HepG2 (cell line): Measurements from ENCODE around the gene SLC26A4. TPM values are rescaled to one million over a fixed set of nuclear protein-coding genes. Genes with fewer than 3 reads are reported as not detected.

Experiments
- ARNT ChIP-seq: fragments of 450-650 bp; IDR thresholded peaks from 2 replicates; pipeline ENCODE4 v1.6.1; 2017
- ATF7 ChIP-seq, 2 experiments: fragments of 450-650 bp in 1 of 2; sonication (generic) in 1 of 2; formaldehyde crosslinking in 1 of 2; IDR thresholded peaks; 2 replicates each; pipeline versions ENCODE4 v1.4.0 to v1.6.1; 2016 to 2020; ENCODE audit warnings: antibody characterized with exemption in 1 of 2, mild to moderate bottlenecking in 1 of 2, missing genetic modification reagents in 1 of 2
- ATF7-NPFF ChIP-seq: sonication (generic); formaldehyde crosslinking; IDR thresholded peaks from 2 replicates; pipeline ENCODE4 v1.8.1; 2023; ENCODE audit warnings: mild to moderate bottlenecking, low read depth, missing genetic modification reagents, moderate library complexity
- ERF ChIP-seq: IDR thresholded peaks from 2 replicates; pipeline ENCODE4 v1.6.1; 2018; ENCODE audit warnings: missing biosample characterization, missing genetic modification reagents
- HDAC2 ChIP-seq: sonication (generic); formaldehyde crosslinking; IDR thresholded peaks from 2 replicates; pipeline ENCODE4 v1.4.0; 2020; ENCODE audit warnings: missing genetic modification reagents
- KDM6A ChIP-seq: IDR thresholded peaks from 2 replicates; pipeline ENCODE4 v1.6.1; 2016; ENCODE audit warnings: low read depth
- MAX ChIP-seq: IDR thresholded peaks from 2 replicates; pipeline ENCODE4 v1.6.1; 2012; ENCODE audit warnings: inconsistent platforms
- MED13 ChIP-seq: sonication (generic); formaldehyde crosslinking; IDR thresholded peaks from 2 replicates; pipeline ENCODE4 v1.5.0; 2020; ENCODE audit warnings: missing genetic modification reagents
- PRDM15 ChIP-seq: sonication (generic); formaldehyde crosslinking; IDR thresholded peaks from 2 replicates; pipeline ENCODE4 v1.4.0; 2020; ENCODE audit warnings: missing genetic modification reagents
- PRMT3 ChIP-seq: sonication (generic); formaldehyde crosslinking; IDR thresholded peaks from 2 replicates; pipeline ENCODE4 v1.8.1; 2022; ENCODE audit warnings: low read depth, mild to moderate bottlenecking, moderate library complexity, missing genetic modification reagents, borderline replicate concordance
- REPIN1 ChIP-seq: sonication (generic); formaldehyde crosslinking; IDR thresholded peaks from 2 replicates; pipeline ENCODE4 v1.8.0; 2022; ENCODE audit warnings: missing genetic modification reagents, low read depth, mild to moderate bottlenecking, borderline replicate concordance
- TBX3 ChIP-seq: fragments of 450-650 bp; IDR thresholded peaks from 2 replicates; pipeline ENCODE4 v1.6.1; 2017; ENCODE audit warnings: antibody characterized with exemption, mild to moderate bottlenecking, inconsistent platforms, borderline replicate concordance
- TCF7L2 ChIP-seq: IDR thresholded peaks from 2 replicates; pipeline ENCODE4 v1.6.1; 2011; ENCODE audit warnings: mild to moderate bottlenecking, low read depth, low read length, moderate library complexity
- THAP8 ChIP-seq: sonication (generic); formaldehyde crosslinking; IDR thresholded peaks from 2 replicates; pipeline ENCODE4 v1.5.1; 2020; ENCODE audit warnings: missing genetic modification reagents, mild to moderate bottlenecking, borderline replicate concordance
- TP53 ChIP-seq: sonication (generic); formaldehyde crosslinking; conservative IDR thresholded peaks from 2 replicates; pipeline ENCODE4 v1.4.0; 2020; ENCODE audit warnings: missing genetic modification reagents
- ZBTB34 ChIP-seq: sonication (generic); formaldehyde crosslinking; IDR thresholded peaks from 2 replicates; pipeline ENCODE4 v1.8.0; 2022; ENCODE audit warnings: mild to moderate bottlenecking, missing genetic modification reagents
- ZFY ChIP-seq: sonication (generic); formaldehyde crosslinking; IDR thresholded peaks from 2 replicates; pipeline ENCODE4 v1.4.0; 2020; ENCODE audit warnings: missing genetic modification reagents
- ZNF136 ChIP-seq: sonication (generic); formaldehyde crosslinking; IDR thresholded peaks from 2 replicates; pipeline ENCODE4 v1.8.1; 2022; ENCODE audit warnings: low read depth, mild to moderate bottlenecking, moderate library complexity, missing genetic modification reagents
- ZNF367 ChIP-seq: sonication (generic); formaldehyde crosslinking; IDR thresholded peaks from 2 replicates; pipeline ENCODE4 v1.4.0; 2020; ENCODE audit warnings: missing genetic modification reagents, borderline replicate concordance
- ZNF512 ChIP-seq: sonication (generic); formaldehyde crosslinking; IDR thresholded peaks from 2 replicates; pipeline ENCODE4 v1.4.0; 2020; ENCODE audit warnings: mild to moderate bottlenecking, missing genetic modification reagents
- ZNF678 ChIP-seq: sonication (generic); formaldehyde crosslinking; IDR thresholded peaks from 2 replicates; pipeline ENCODE4 v1.4.0; 2020; ENCODE audit warnings: mild to moderate bottlenecking, missing genetic modification reagents
- ZZZ3 ChIP-seq: sonication (generic); formaldehyde crosslinking; IDR thresholded peaks from 2 replicates; pipeline ENCODE4 v1.4.0; 2020; ENCODE audit warnings: missing genetic modification reagents, mild to moderate bottlenecking, borderline replicate concordance
- polyA plus RNA-seq, 8 experiments: library from polyadenylated mRNA; depleted of rRNA in 3 of 8; stranded (reverse) in 7 of 8; unstranded in 1 of 8; fragments of >200 nt; fragmentation: Illumina TruSeq in 4 of 8; extraction: Trizol in 4 of 8; gene quantifications; 2 replicates each; pipeline versions ENCODE4 v1.2.1 to v1.2.3, GENCODE V29; 2011 to 2016; ENCODE audit warnings: low read depth in 4 of 8, missing spikeins in 1 of 8, mixed read lengths in 1 of 8; ENCODE audit not compliant: insufficient read depth in 1 of 8
- total RNA-seq, 5 experiments: library from RNA; depleted of rRNA; stranded (reverse); fragments of >200 nt; fragmentation: Illumina TruSeq; extraction: Trizol; gene quantifications; 2 replicates each; pipeline ENCODE4 v1.2.3, GENCODE V29; 2016; ENCODE audit warnings: low read depth in 1 of 5

Gene SLC26A4
- total and polyA plus RNA-seq, 2 of the 13 experiments (the other 11 are each of a cell fraction or from before 2014, with no cell fraction given) = 0.08 to 0.11 TPM

- no peak for TF ChIP-seq ZNF512 (CRISPR knock-in tag)
- 0 out of 2 replicates have a peak, but pooled peaks have one; percentile 32 for TF ChIP-seq MAX
- TF ChIP-seq HDAC2 (CRISPR knock-in tag) = peak; percentile 13; the same call in 1 of the 2 replicates
- no peak for TF ChIP-seq TBX3
- no peak for TF ChIP-seq PRDM15 (CRISPR knock-in tag)
- no peak for TF ChIP-seq TCF7L2
- no peak for TF ChIP-seq ZNF136 (CRISPR knock-in tag)
- TF ChIP-seq TP53 = no peak
- no peak for TF ChIP-seq PRMT3 (CRISPR knock-in tag)
- peak; percentile 72; the same call in 1 of the 2 replicates for TF ChIP-seq REPIN1
- no peak for TF ChIP-seq ZNF367 (CRISPR knock-in tag)
- peak; percentile 46; the same call in 1 of the 2 replicates for TF ChIP-seq ZFY (CRISPR knock-in tag)
- no peak for TF ChIP-seq ERF (CRISPR knock-in tag)
- TF ChIP-seq MED13 (CRISPR knock-in tag) = no peak
- TF ChIP-seq ZBTB34 (CRISPR knock-in tag) = 0 out of 2 replicates have a peak, but pooled peaks have one; percentile 36
- no peak for TF ChIP-seq ZNF678 (CRISPR knock-in tag)
- no peak for TF ChIP-seq ATF7-NPFF
- no peak for TF ChIP-seq THAP8 (CRISPR knock-in tag)
- no peak for TF ChIP-seq ATF7 (IDR thresholded peaks at IDR 0.05)
- TF ChIP-seq ATF7 (CRISPR knock-in tag; IDR thresholded peaks at IDR 0.05) = peak; percentile 28; the same call in 1 of the 2 replicates
- no peak for TF ChIP-seq KDM6A (CRISPR knock-in tag)
- no peak for TF ChIP-seq ARNT
- TF ChIP-seq ZZZ3 (CRISPR knock-in tag) = no peak
Observed at GRCh38 chr7:107661081-107661864, 645 bp downstream of the SLC26A4 start (continued).
